ENCODE results near the gene PPP6R1. TPM values are rescaled to one million over a fixed set of nuclear protein-coding genes. Genes with fewer than 3 reads are reported as not detected.

PPP6R1 gene
- total RNA-seq, 4 donors from 2014 or later = 30.6 to 59.2 (median 47.4) TPM

- H3K36me3 ChIP-seq = no peaks in the 10 kb centered on the region
- H3K27me3 ChIP-seq = peaks cover 0 to 36% (median 0%) of the 10 kb centered on the region in 4 donors
- H3K9me3 ChIP-seq = peaks cover 0 to 10% (median 6%) of the 10 kb centered on the region in 3 donors
- H3K4me3 ChIP-seq = no peak overlapping the region
- H3K4me1 ChIP-seq = peaks cover 10 to 34% (median 20%) of the 10 kb centered on the region in 3 donors
- 80% methylated on average over 3 to 6 of the region's 7 CpGs for WGBS, 2 donors
- TF ChIP-seq POLR2A (IDR thresholded peaks at IDR 0.05) (no peak), CTCF (IDR thresholded peaks at IDR 0.05) (no peak)
- DNase-seq = no peak
- intact Hi-C loops (cut with DNase I) = no loop called here
- H3K27ac ChIP-seq = no peak overlapping the region
Observed at GRCh38 chr19:55213547-55213946, 45.3 kb downstream of the PPP6R1 start.

GRCh38 chr19:55212447-55212846 is 46.4 kb downstream of the PPP6R1 start:
- peaks cover 0 to 10% (median 6%) of the 10 kb centered on the region in 3 donors for H3K9me3 ChIP-seq
- peaks cover 11 to 35% (median 19%) of the 10 kb centered on the region in 3 donors for H3K4me1 ChIP-seq
- no peak overlapping the region for H3K27ac ChIP-seq
- peaks cover 0 to 36% (median 0%) of the 10 kb centered on the region in 4 donors for H3K27me3 ChIP-seq
- no peaks in the 10 kb centered on the region for H3K36me3 ChIP-seq
- 77% methylated on average over 2 of the region's 3 CpGs; no CpG with 5 or more reads in 1 of the 2 donors for WGBS, 2 donors
- TF ChIP-seq POLR2A (IDR thresholded peaks at IDR 0.05) = no peak
- peak in 2 of 6 experiments; percentile 38 to 57 for TF ChIP-seq CTCF (IDR thresholded peaks at IDR 0.05)
- no peak for DNase-seq
- H3K4me3 ChIP-seq = no peak overlapping the region
- intact Hi-C loops (cut with DNase I) = no loop called here

- peaks cover 0 to 58% (median 0%) of the 10 kb centered on the region in 4 donors for H3K27me3 ChIP-seq
- intact Hi-C loops (cut with DNase I) = no loop called here
- H3K36me3 ChIP-seq = no peaks in the 10 kb centered on the region
- no peak overlapping the region for H3K4me3 ChIP-seq
- no peak for DNase-seq
- peaks cover 9 to 31% (median 17%) of the 10 kb centered on the region in 3 donors for H3K4me1 ChIP-seq
- no peak for TF ChIP-seq POLR2A (IDR thresholded peaks at IDR 0.05)
- no peak for TF ChIP-seq CTCF (IDR thresholded peaks at IDR 0.05)
- H3K27ac ChIP-seq = peak overlapping the region in 3 of 4 donors; percentile 30 to 46 (median 34)
- H3K9me3 ChIP-seq = peaks cover 0 to 10% (median 6%) of the 10 kb centered on the region in 3 donors
- WGBS, 2 donors = 58 to 60% methylated on average over 13 to 16 of the region's 17 CpGs
Observed at GRCh38 chr19:55209693-55210472, 48.9 kb downstream of the PPP6R1 start.

GRCh38 chr19:55208880-55209692 is 49.7 kb downstream of the PPP6R1 start, which contains the start of gene PTPRH:
PTPRH (minus strand) TSS chr19:55209501; CDS start chr19:55209433, 68 bp downstream.
- DNase-seq = no peak
- no peak within 1 kb of the TSS for H3K4me3 ChIP-seq
- 40 to 68% methylated on average over 8 to 10 of the region's 18 CpGs for WGBS, 2 donors

More at GRCh38 chr19:55208880-55209692, 49.7 kb downstream of the PPP6R1 start, which contains the start of gene PTPRH:
- Histone ChIP-seq H3K27ac (peak within 1 kb of the TSS in 3 of 4 donors; percentile 30 to 69 (median 46)), H3K27me3 (peaks cover 0 to 56% (median 0%) of the 10 kb centered on the region in 4 donors), H3K9me3 (peaks cover 0 to 10% (median 6%) of the 10 kb centered on the region in 3 donors), H3K36me3 (no peaks in the 10 kb centered on the region), H3K4me1 (peaks cover 9 to 31% (median 17%) of the 10 kb centered on the region in 3 donors)
- intact Hi-C loops (cut with DNase I) = no loop called here
- TF ChIP-seq CTCF (IDR thresholded peaks at IDR 0.05) (no peak), POLR2A (IDR thresholded peaks at IDR 0.05) (no peak)

Data from esophagus squamous epithelium (tissue), 5 donors.